Colon (tissue), 2 donors: ENCODE data around the gene ADAP1.

ENCODE experiments used
- FAIRE-seq: peaks from 2 replicates; lab custom pipeline; 2012; peaks lifted over from hg19 to GRCh38; lab: Jason Lieb, UNC
- donor health status: control.
- donor health status: control.

Gene ADAP1

DNA sequence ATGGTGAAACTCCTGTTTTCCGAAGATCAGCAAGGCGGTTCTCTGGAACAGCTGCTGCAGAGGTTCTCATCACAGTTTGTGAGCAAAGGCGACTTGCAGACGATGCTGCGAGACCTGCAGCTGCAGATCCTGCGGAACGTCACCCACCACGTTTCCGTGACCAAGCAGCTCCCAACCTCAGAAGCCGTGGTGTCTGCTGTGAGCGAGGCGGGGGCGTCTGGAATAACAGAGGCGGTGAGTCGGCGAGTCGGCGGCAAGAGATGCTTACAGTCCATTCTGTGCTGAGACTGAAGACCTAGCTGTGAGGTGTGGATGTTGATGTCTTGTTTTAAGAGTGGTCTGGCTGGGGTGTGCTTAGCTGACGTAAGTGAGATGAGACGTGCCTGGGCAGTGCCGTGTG, 94.3 kb downstream of the ADAP1 start:
- FAIRE-seq = no peak

GRCh38 chr7:859359-860030, 95.0 kb downstream of the ADAP1 start:
- FAIRE-seq = no peak

DNA sequence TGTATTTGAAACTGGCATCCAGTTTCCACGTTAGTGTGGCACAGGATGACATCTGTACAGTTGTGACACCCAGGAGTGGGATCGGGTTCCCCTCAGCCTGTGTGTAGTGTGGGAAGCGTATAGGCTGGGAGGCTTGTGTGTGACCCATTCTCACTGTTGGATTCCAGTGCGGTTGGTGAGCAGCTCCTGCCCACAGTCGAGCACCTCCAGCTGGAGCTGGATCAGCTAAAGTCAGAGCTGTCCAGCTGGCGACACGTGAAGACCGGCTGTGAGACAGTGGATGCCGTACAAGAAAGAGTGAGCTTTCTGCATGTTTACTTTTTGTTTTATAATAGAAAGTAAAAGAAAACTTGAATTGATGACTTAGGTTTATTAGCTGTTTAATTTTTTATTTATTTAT, 96.8 kb downstream of the ADAP1 start:
- no peak for FAIRE-seq

GRCh38 chr7:856444-857095, 97.9 kb downstream of the ADAP1 start:
- FAIRE-seq = no peak

GRCh38 chr7:855686-856369, 98.7 kb downstream of the ADAP1 start:
- FAIRE-seq = no peak

DNA sequence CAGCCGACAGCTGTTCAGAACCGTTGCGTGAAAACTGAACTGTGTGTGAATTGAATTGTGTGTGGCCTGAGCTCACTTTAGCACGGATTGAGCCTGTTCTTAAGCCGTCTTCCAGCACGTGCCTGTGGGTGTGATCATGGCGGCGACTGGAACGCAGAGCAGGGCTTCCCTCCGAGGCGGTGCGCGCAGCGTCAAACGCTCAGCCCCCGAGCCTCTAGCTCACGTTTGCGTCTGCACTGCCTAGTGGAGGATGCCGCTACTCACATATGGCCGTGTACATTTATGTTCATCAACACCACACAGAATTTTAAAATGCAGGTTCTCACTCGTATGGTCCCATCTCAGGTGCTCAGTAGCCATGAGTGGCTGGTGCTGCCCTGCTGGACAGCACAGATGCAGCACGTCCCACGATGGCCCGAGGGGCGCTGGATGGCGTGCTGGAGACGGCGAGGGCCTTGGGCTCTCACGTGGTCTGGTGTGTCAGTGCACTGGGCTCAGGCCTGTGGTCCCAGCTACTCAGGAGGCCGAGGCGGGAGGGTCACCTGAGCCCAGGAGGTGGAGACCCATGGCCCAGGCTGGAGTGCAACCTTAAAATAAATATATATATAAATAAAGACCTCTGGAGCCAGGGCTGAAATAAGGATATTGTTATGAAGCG, 100.2 kb downstream of the ADAP1 start:
- FAIRE-seq = no peak

- no peak for FAIRE-seq
Measured at GRCh38 chr7:853366-854117, 100.9 kb downstream of the ADAP1 start.

DNA sequence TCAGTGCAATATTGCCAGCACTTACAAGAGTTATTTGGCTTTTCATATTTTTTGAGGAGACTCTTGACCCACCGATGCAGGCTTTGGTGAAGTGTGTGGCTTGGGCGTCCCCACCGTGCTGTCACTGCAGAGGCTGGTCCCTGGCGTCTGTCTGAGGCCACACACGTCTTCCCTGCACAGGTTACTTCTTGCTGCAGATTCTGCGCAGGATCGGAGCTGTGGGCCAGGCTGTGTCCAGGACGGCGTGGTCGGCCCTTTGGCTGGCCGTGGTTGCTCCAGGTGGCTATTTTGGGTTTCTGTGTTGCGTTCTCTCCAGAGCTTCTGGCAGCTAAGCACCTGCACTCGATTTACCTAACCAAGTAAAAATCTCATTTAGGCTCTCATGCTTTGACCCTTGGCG, 103.3 kb downstream of the ADAP1 start:
- no peak for FAIRE-seq

GRCh38 chr7:849781-850180, 104.7 kb downstream of the ADAP1 start:
- FAIRE-seq = no peak

- no peak for FAIRE-seq
Measured at GRCh38 chr7:849145-849544, 105.3 kb downstream of the ADAP1 start.
